ENCODE results near the gene GFY.

GRCh38 chr19:49425922-49426592 lies 869 bp downstream of the GFY start:
- TF ChIP-seq CTCF (IDR thresholded peaks at IDR 0.05; ENCODE audit: insufficient read depth, low read length, poor library complexity, severe bottlenecking) (no peak), EZH2phosphoT487 (conservative IDR thresholded peaks at IDR 0.05; ENCODE audit: low read length) (no peak)

Measured in SU-DHL-6 (cell line).